SK-N-SH treated with all-trans-retinoic acid at 6 μM for 48 hours (cell line): ENCODE data around the gene TMEM178B.

Experiments used
- GLIS3 ChIP-seq: fragments of 250-450 bp; sonication (Bioruptor Pico); IDR thresholded peaks from 2 replicates; pipeline ENCODE4 v1.5.0; 2020; ENCODE audit warnings: mild to moderate bottlenecking, moderate library complexity
- RARB ChIP-seq: fragments of 250-450 bp; sonication (Bioruptor Pico); IDR thresholded peaks from 2 replicates; pipeline ENCODE4 v1.8.0; 2021; ENCODE audit warnings: mild to moderate bottlenecking, moderate library complexity

DNA sequence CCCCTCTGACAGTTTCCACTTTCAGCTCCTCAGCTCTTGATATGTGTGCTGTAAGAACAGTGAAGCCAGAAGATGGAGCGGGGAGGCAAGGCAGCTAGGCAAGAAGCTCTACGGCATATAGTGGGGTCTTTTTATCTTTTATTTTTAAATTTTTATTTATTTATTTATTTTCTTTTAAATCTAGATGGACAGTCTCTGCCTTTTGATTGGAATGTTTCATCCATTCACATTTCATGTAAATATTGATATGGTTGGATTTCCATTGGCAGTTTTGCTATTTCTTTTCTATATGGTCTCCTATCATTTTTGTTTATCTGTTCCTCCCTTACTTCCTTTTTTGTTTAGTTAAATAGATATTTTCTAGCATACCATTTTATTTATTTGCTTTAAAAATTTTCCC, 183.7 kb downstream of the TMEM178B start:
- TF ChIP-seq RARB (CRISPR knock-in tag) (no peak), GLIS3 (no peak)
